Femur (tissue), 1 donor: ENCODE results near the gene SOX18.

Source experiments
- DNase-seq: peaks from one replicate; pipeline ENCODE4 v3.0.0-alpha.2; 2017

Gene SOX18

DNA sequence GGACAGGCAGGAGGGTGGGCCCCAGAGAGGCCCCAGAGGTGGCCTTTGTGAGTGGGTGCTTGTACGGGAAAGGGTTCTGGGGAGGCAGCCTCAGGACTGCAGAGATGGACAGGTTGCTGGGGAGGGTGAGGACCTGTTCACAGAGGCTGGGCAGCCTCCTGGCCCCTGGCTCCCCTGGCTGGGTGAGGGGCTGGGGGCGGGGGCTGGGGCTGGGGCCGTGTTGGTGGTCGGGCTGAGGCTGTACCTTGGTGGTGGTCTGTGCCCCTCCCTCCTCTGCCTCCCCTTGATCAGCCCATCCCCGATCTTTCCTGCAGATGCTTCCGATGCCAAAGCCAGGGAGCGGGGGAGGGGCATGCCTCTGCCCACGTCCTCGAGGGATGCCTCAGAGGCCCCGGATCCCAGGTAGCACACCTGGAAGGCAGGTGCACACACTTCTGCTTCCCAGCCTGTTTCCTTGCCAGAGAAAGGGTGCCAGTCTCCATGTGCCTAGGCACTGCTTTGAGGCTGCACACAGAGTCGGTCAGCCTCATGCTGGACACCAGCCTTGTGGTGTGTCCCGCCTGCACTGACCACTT, 18.4 kb upstream of the SOX18 start:
- peak; percentile 21 for DNase-seq

DNA sequence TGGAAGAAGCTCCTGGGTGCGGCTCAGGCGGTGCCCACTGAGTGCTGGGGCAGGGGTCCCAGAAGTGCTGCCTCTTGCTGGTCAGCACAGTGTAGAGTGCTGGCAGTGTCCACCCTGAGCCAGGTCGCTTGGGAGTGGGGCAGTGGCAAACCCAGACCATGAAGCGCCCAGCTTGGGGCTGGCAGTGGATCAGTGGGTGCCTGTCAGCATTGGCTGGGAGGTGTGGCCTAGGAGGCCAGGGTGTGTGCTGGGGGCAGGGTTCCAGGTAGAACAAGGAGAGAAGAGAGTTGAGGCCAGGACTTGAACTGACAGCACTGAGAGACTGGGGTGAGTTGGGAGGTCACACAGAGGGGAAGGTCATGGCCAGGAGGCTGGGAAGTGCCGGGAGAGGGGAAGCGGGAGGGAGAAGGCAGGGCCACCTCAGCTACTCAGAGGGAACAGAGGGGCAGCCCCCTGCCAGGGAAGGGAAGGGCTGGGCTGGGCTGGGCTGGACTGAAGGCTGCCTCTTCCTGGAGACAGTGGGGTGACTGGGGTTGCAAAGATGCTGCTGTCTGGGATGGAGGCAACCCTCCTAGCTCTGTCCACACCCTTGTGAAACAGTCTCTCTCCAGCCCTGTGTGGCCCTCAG, 17.7 kb upstream of the SOX18 start:
- no peak for DNase-seq

GRCh38 chr20:64065974-64066343, 16.5 kb upstream of the SOX18 start:
- no peak for DNase-seq

DNA sequence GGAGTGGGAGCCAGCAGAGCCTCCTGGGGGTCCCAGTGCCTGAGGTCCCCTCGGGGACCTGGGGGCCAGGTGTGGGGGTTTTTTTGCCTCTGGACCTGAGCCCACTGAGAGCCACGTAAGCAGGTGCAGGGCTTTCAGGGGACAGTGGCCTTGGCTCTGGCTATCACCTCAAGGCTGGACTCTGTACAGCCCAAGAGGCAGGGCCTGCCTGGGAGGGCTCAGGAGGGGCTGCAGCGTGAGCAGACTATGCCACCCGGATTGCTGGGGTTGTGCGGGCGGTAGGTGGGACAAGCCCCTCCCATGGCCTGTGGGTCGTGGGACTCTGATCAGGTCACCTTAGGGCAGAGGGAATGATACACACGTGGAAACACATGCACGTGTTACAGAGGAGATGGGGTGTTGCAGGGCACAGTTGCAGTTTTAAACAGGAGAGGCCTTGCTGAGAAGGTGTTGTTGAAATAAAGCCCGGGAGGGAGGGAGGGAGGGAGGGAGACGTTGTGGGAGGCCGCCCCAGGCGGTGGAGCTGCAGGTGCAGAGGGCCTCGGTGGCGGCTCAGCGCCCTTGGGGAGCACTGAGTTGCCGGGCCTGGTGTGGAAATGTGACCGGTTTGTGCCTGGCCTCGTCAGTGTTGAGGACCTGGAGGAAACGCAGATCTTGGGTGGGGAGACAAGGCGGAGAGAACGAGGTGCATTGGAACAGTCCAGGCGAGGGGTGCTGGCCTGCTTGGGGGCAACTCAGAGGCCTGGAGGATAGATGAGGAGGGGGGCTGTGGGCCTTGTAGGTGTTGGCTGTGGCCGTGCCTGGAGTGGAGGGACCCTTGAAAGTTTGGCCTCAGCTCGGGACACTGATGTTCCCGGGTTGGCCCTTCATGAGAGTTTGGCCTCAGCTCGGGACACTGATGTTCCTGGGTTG, 15.9 kb upstream of the SOX18 start:
- DNase-seq, result no peak

GRCh38 chr20:64064145-64064698, 14.8 kb upstream of the SOX18 start:
- DNase-seq, result no peak

GRCh38 chr20:64063389-64064144, 14.1 kb upstream of the SOX18 start:
- DNase-seq, result no peak

DNA sequence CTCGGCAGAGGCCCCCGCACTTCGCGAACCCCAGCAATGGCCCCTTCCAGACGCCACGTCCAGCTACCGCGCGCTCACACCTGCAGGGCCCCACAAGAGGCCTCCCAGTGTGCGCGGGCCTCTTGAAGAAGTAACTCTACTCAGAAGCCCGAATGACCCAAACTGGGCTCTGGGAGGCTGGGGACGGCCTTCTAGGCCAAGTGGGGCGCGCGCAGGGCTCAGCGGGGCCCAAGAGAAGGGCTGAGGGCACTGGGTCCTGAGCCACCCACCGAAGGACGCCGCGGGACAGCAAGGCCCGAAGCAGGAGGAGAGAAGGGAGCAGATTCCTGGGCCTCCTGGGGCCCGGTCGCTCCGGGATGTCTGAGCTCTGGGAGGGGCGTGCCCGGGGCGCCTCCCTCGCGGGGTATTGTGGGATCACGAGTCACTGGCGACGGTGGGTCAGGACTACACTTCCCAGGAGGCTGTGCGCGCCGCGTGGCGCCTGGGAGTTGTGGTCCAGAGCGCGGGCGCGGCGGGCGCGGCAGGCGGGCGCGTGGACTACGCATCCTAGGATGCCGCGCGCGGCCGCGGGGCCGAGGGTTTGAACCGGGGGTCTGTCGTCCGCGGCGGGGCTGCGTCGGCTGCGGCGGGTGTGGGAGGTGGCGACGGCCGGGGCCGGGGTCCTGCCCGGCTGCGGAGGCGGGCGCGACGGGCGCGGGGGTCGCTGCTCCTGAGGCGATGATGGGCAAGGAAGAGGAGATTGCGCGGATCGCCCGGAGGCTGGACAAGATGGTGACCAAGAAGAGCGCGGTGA, 13.4 kb upstream of the SOX18 start, which contains the start of gene TCEA2:
TCEA2 (plus strand) TSS at position 603 of the 793 bp plus-strand sequence; CDS start at position 718, 115 bp downstream.
- DNase-seq, result peak; percentile 98

DNA sequence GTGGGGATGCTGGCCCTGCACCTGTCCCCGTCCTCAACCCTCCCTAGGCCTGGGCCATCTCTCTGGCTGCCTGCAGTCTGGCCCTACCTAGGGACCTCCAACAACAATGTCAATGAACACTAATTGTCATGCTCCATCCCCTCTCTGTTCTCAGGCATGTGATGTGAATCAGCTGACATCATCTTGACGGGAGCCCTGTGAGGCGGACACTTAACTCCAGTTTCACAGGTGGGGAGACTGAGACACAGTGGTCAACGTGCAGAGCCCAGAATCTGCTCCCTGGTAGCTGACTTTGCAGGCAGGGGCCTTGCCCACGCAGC, 12.8 kb upstream of the SOX18 start:
- DNase-seq, result no peak

DNA sequence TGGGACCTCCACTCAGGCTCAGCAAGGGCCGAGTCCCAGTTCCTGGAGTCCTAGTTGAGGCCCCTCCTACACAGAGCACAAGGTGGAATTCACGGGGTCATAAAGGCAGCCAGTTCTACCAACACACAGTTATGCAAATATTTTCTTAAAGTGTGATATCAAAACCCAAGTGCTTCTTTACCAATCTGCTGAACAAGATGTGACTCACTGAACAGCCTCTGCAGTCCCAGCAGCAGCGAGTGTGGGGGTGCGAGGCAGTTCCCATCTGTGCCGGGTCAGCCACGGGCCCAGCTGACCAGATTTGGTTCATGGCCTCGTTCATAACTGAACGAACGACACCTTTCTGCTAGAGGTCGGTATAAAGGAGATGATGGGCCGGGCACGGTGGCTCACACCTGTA, 9.1 kb upstream of the SOX18 start:
- no peak for DNase-seq

DNA sequence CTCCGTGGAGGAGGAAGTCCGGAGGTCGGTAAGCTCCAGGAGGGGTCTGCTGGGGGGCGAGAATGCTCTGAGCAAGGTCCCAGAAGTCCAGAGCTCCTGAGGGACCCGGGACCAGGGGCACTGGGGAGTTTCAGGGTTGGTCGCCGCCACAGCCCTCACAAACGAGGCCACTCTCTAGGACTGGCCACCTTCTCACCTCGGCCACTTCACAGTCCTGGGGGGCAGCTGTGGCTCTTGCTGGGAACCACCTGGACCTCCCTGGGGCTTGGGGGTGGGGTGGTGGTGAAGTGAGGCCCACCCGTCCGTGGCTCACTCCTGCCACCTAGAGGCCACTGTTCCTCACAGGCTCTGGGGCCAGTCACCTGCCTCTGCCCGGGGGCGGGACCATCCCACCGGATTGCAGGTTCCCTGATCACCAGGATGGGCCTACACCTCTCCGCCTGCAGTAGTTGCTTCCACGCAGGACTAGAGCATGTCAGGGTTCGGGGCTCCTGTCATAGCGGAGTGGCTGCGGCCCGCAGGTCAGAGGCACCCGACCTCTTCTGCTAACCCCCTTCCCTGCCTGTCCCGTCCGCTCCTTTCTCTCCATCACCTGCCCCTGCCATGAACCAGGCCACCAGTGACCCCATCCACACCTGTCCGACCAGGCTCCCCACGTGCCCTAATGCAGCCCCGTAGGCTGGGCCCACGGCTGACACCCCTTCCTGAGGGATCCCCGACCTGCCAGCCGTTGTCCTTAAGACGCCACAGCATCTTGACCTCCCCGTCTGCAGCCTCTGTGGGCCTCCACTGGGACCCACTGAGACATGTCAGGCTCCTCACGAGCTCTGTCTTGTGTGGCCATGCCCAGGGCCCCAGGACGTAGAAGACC, 8.4 kb upstream of the SOX18 start:
- DNase-seq, result peak; percentile 80

- DNase-seq, result no peak
Observed at GRCh38 chr20:64056889-64057627, 7.6 kb upstream of the SOX18 start.

DNA sequence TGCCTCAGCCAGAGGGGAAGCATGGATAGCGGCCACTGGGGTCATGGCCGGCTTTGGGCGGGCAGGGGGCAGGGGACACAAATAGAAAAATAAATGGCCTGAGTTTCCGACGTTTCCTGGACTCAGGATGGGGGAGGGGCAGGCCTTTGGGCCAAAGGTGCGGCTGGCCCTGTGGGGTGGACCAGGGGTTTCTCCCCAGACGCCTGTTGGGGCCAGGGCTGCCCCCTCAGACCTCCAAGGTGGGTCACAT, 7.1 kb upstream of the SOX18 start:
- no peak for DNase-seq

GRCh38 chr20:64055893-64056638, 6.6 kb upstream of the SOX18 start:
- DNase-seq, result peak; percentile 68

GRCh38 chr20:64055396-64055892, 6.0 kb upstream of the SOX18 start:
- DNase-seq, result no peak

DNA sequence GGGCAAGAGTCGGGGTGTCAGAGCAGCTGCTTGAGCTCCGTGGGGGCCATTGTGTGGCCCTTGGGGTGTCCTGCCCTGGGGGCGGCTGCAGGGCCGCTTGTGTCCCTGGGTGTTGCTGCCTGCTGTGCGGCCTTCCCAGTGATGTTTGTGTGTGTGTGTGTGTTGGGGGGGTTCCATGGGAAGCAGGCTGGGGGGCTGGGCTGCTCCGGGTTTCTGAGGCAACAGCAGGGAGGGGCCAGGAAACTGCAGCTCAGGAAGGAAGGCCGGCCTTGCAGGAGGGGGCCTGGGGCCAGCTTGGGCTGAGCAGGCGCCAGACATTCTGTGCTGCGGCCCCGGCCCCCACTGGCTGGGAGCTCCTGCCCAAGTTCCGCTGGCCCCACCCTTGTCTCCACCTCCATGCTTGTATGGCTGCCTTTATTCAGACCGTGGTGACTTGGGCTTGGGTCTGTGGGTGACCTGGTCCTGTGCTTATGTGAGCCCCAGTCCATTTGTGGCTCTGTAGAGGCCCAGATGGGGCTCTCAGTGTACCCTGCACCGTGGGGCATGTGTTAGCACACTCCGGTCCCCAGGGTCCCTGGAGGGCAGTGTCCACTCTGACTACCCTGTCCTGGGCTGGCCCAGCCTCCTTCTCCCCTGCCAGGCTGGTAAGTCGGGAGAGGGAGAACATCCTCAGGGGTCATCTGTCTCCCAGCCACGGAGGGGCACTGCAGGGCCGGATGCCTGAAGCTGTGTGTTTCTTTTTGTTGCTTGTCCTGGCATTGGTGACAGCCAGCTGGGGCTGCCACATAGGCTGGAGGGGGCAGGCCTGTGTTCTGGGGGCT, 4.6 kb upstream of the SOX18 start:
- DNase-seq, result peak; percentile 85

DNA sequence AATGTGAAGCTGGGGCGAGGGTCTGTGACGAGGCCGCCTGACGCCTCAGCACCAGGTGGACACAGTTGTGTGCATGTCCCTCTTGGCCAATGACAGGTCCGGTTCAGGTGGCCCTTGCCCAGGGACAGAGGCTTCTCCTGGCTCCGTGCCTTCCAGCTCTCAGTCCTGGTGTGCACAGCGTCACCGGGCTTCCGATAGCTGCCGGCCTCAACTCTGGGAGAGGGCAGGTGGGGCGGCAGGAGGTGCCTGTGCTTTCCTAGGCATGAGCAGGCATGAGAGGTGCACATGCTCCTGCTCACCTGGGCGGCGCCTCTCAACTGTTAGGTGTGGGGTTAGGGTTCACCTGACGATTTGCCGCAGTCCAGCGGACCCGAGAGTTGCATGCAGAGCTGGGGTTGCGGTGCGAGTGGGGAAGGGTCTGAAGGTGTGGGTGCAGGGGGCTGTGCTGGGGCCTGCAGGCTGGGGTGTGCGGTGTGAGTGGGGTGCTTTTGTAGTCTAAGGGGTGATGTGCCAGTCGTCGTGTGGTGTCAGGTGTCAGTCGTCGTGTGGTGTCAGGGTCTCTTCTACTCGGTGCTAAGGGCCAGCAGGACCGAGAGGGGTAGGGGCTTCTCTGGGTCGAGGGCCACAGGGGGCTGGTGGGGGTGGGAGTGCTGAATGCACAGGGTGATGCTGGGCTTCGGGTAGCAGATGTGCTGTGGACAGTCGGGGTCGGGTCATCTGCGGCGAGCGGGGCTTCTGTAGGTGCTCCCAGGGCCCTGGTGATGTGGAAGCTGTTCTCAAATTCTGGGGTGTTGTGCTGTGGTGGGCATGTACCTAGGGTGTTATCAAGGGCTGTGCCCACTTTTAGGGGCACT, 3.8 kb upstream of the SOX18 start:
- DNase-seq, result no peak

GRCh38 chr20:64052326-64052722, 2.9 kb upstream of the SOX18 start:
- no peak for DNase-seq
